HepG2 (cell line): Measurements from ENCODE around the gene ABHD6. TPM values are rescaled to one million over a fixed set of nuclear protein-coding genes. Genes with fewer than 3 reads are reported as not detected.

Source experiments
- ATAC-seq: fragments of 200-7000 bp; cut with Tn5 transposase; 3 replicates; pipeline ENCODE4 v1.9.1; 2020; ENCODE audit warnings: mild to moderate bottlenecking, moderate library complexity
- BruUV-seq: library from RNA; stranded (reverse); fragments of 400-500 nt; replicated peaks from 2 replicates; lab custom pipeline; 2021; lab: Mats Ljungman, UMichigan
- CTCF ChIA-PET: fragments of 300-600 bp; formaldehyde crosslinking; extraction: SDS; loops from one replicate; lab custom pipeline; 2021; ENCODE audit warnings: low total read pairs, inconsistent platforms, low intra/inter-chr PET ratio; lab: Yijun Ruan, JAX
- POLR2A ChIA-PET: fragments of 350-600 bp; sonication (Branson Sonifier 250); formaldehyde crosslinking; loops from one replicate; lab custom pipeline; 2020; ENCODE audit warnings: antibody characterized with exemption, inconsistent platforms; lab: Yijun Ruan, JAX
- DNase-seq: peaks from one replicate; pipeline ENCODE4 v3.0.0-alpha.2; 2015; ENCODE audit warnings: low spot score
- FAIRE-seq: peaks from 3 replicates; lab custom pipeline; 2011; peaks lifted over from hg19 to GRCh38; lab: Jason Lieb, UNC
- H2AFZ ChIP-seq: one replicate; pipeline ENCODE4 v1.6.1; 2011; ENCODE audit warnings: low read length, inconsistent platforms
- H3K27ac ChIP-seq: fragments of 300-600 bp; 3 replicates; pipeline ENCODE4 v1.8.0; 2011; ENCODE audit warnings: mixed run types, mild to moderate bottlenecking, mixed read lengths, low read length, inconsistent platforms; ENCODE audit not compliant: insufficient read depth; ENCODE audit errors: extremely low read length
- H3K27me3 ChIP-seq, 2 experiments: fragments of 200-600 bp in 1 of 2; 2 replicates in 1 of 2; 3 replicates in 1 of 2; pipeline versions ENCODE4 v1.6.0 to v1.8.0; 2011; ENCODE audit warnings: low read length in 2 of 2, mild to moderate bottlenecking in 2 of 2, moderate library complexity in 2 of 2, inconsistent platforms in 1 of 2; ENCODE audit not compliant: insufficient read depth in 2 of 2, control insufficient read depth in 1 of 2
- H3K36me3 ChIP-seq, 2 experiments: fragments of 200-600 bp in 1 of 2; replicated peaks in 1 of 2; 2 replicates in 1 of 2; 3 replicates in 1 of 2; pipeline versions ENCODE4 v1.5.1 to v1.8.0; 2011; ENCODE audit warnings: low read length in 2 of 2, inconsistent platforms in 1 of 2; ENCODE audit not compliant: insufficient read depth in 2 of 2, control insufficient read depth in 1 of 2
- H3K4me1 ChIP-seq: 2 replicates; pipeline ENCODE4 v1.5.1; 2012; ENCODE audit warnings: low read length, inconsistent platforms; ENCODE audit not compliant: insufficient read depth
- H3K4me2 ChIP-seq: 2 replicates; pipeline ENCODE4 v1.6.0; 2011; ENCODE audit warnings: low read depth, low read length, inconsistent platforms
- H3K4me3 ChIP-seq, 3 experiments: fragments of 200-600 bp in 1 of 3; sonication (generic), shearing (Covaris generic) in 1 of 3; replicated peaks in 1 of 3; 2 replicates each; pipeline ENCODE4 v1.5.1; 2011 to 2016; ENCODE audit warnings: low read length in 3 of 3, inconsistent platforms in 2 of 3, low read depth in 2 of 3, mild to moderate bottlenecking in 2 of 3, control low read depth in 1 of 3, mixed read lengths in 1 of 3; ENCODE audit not compliant: insufficient read depth in 1 of 3
- H3K79me2 ChIP-seq: one replicate; pipeline ENCODE4 v1.6.1; 2011; ENCODE audit warnings: low read length, inconsistent platforms; ENCODE audit not compliant: insufficient read depth
- H3K9ac ChIP-seq: 2 replicates; pipeline ENCODE4 v1.6.0; 2011; ENCODE audit warnings: mild to moderate bottlenecking, low read depth, low read length, inconsistent platforms; ENCODE audit not compliant: insufficient read depth
- H3K9me3 ChIP-seq: 2 replicates; pipeline ENCODE4 v1.5.1; 2012; ENCODE audit warnings: mild to moderate bottlenecking, low read length
- H4K20me1 ChIP-seq: 2 replicates; pipeline ENCODE4 v1.6.0; 2011; ENCODE audit warnings: inconsistent platforms, mild to moderate bottlenecking, low read length, moderate library complexity; ENCODE audit not compliant: insufficient read depth
- ATM ChIP-seq: fragments of 450-650 bp; IDR thresholded peaks from 2 replicates; pipeline ENCODE4 v1.7.1; 2017; ENCODE audit warnings: mild to moderate bottlenecking, borderline replicate concordance
- HNF4A ChIP-seq: sonication (generic); formaldehyde crosslinking; IDR thresholded peaks from 2 replicates; pipeline ENCODE4 v1.4.0; 2020; ENCODE audit warnings: missing genetic modification reagents
- KLF6 ChIP-seq: IDR thresholded peaks from 2 replicates; pipeline ENCODE4 v1.8.0; 2016; ENCODE audit warnings: missing biosample characterization, missing genetic modification reagents
- NPAS2 ChIP-seq: sonication (generic); formaldehyde crosslinking; IDR thresholded peaks from 2 replicates; pipeline ENCODE4 v1.8.0; 2022; ENCODE audit warnings: mild to moderate bottlenecking, missing genetic modification reagents, borderline replicate concordance
- POLR2AphosphoS2 ChIP-seq: IDR thresholded peaks from 2 replicates; pipeline ENCODE4 v1.6.1; 2011; ENCODE audit warnings: low read depth, low read length, improper control_type of control experiment
- RNF219 ChIP-seq: sonication (generic); formaldehyde crosslinking; IDR thresholded peaks from 2 replicates; pipeline ENCODE4 v1.5.0; 2020; ENCODE audit warnings: mild to moderate bottlenecking, missing genetic modification reagents
- SIX1 ChIP-seq: sonication (generic); formaldehyde crosslinking; IDR thresholded peaks from 2 replicates; pipeline ENCODE4 v1.4.0; 2020; ENCODE audit warnings: missing genetic modification reagents, borderline replicate concordance
- SP140L ChIP-seq: sonication (generic); formaldehyde crosslinking; IDR thresholded peaks from 2 replicates; pipeline ENCODE4 v1.4.0; 2020; ENCODE audit warnings: missing genetic modification reagents, borderline replicate concordance
- ZBTB8A ChIP-seq: sonication (generic); formaldehyde crosslinking; IDR thresholded peaks from 2 replicates; pipeline ENCODE4 v1.4.0; 2020; ENCODE audit warnings: mild to moderate bottlenecking, low read depth, missing genetic modification reagents, borderline replicate concordance
- ZFP36L1 ChIP-seq: sonication (generic); formaldehyde crosslinking; IDR thresholded peaks from 2 replicates; pipeline ENCODE4 v1.8.0; 2022; ENCODE audit warnings: mild to moderate bottlenecking, missing genetic modification reagents, moderate library complexity
- ZNF557 ChIP-seq: sonication (generic); formaldehyde crosslinking; IDR thresholded peaks from 2 replicates; pipeline ENCODE4 v1.4.0; 2020; ENCODE audit warnings: missing genetic modification reagents
- in situ Hi-C: cut with HindIII; loops from 2 replicates; pipeline ENCODE4 v1.10.0; 2017; ENCODE audit warnings: low pct_unique_long_range_greater_than_20kb; ENCODE audit not compliant: extremely low pct_ligation_motif_present
- intact Hi-C: fragments of 100-400 bp; cut with micrococcal nuclease; formaldehyde crosslinking; loops from one replicate; pipeline ENCODE4 v1.10.0; 2022; ENCODE audit not compliant: unreplicated experiment
- polyA plus RNA-seq, 8 experiments: library from polyadenylated mRNA; depleted of rRNA in 3 of 8; stranded (reverse) in 7 of 8; unstranded in 1 of 8; fragments of >200 nt; fragmentation: Illumina TruSeq in 4 of 8; extraction: Trizol in 4 of 8; gene quantifications; 2 replicates each; pipeline versions ENCODE4 v1.2.1 to v1.2.3, GENCODE V29; 2011 to 2016; ENCODE audit warnings: low read depth in 4 of 8, missing spikeins in 1 of 8, mixed read lengths in 1 of 8; ENCODE audit not compliant: insufficient read depth in 1 of 8
- total RNA-seq, 5 experiments: library from RNA; depleted of rRNA; stranded (reverse); fragments of >200 nt; fragmentation: Illumina TruSeq; extraction: Trizol; gene quantifications; 2 replicates each; pipeline ENCODE4 v1.2.3, GENCODE V29; 2016; ENCODE audit warnings: low read depth in 1 of 5

ABHD6 gene
- total and polyA plus RNA-seq, 2 of the 13 experiments (the other 11 are each of a cell fraction or from before 2014, with no cell fraction given), result 9.0 to 17.2 TPM

GRCh38 chr3:58198362-58198761 lies 39.2 kb upstream of the ABHD6 start (continued):
- TF ChIP-seq RNF219 (CRISPR knock-in tag), result no peak
- TF ChIP-seq KLF6 (CRISPR knock-in tag), result no peak
- TF ChIP-seq ATM, result no peak
- no peak for TF ChIP-seq SP140L (CRISPR knock-in tag)
- TF ChIP-seq ZBTB8A (CRISPR knock-in tag), result no peak
- TF ChIP-seq, all 625 proteins: peak for 0

- intact Hi-C loops, result no loop called here
- CTCF ChIA-PET, result no interaction called here
- no peak for ATAC-seq
- H3K27ac ChIP-seq, result peak overlapping the region; percentile 4
- no peaks in the 10 kb centered on the region for H3K9me3 ChIP-seq
- H3K79me2 ChIP-seq, result no peaks in the 10 kb centered on the region
- peaks cover 89% of the 10 kb centered on the region for H3K4me1 ChIP-seq
- no peaks in the 10 kb centered on the region for H4K20me1 ChIP-seq
- POLR2A ChIA-PET, result no interaction called here
- H3K4me3 ChIP-seq, result no peak overlapping the region
- FAIRE-seq, result no peak
- TF ChIP-seq POLR2AphosphoS2 (no peak), HNF4A (CRISPR knock-in tag) (no peak), ZFP36L1 (CRISPR knock-in tag) (no peak), NPAS2 (CRISPR knock-in tag) (no peak), SIX1 (CRISPR knock-in tag) (no peak), ZNF557 (no peak)
- H2AFZ ChIP-seq, result no peak overlapping the region
- H3K9ac ChIP-seq, result no peak overlapping the region
- H3K4me2 ChIP-seq, result no peak overlapping the region
- H3K36me3 ChIP-seq, result no peaks in the 10 kb centered on the region
- in situ Hi-C loops, result no loop called here
- DNase-seq, result no peak
- H3K27me3 ChIP-seq, result no peaks in the 10 kb centered on the region
- no TSS peak for BruUV-seq
Measured at GRCh38 chr3:58198804-58199203, 38.8 kb upstream of the ABHD6 start.
